Activated CD8-positive, alpha-beta memory T cell treated with anti-CD3 and anti-CD28 coated beads, Interleukin-2, amount 10 ng/mL, durations not matched to agents 7 days and 5 days (primary cell): ENCODE results near the gene NDST1. TPM values are rescaled to one million over a fixed set of nuclear protein-coding genes. Genes with fewer than 3 reads are reported as not detected.
A peak's percentile ranks its signal among the peaks of the same experiment; 100 is the strongest.
"Not testable (repeated sequence)": the region's sequence is repeated elsewhere in the genome, so short reads cannot be mapped to it uniquely, and the experiment has no call there.

Experiments
- ATAC-seq: fragments of 150-1000 bp; cut with Tn5 transposase; one replicate; pipeline ENCODE4 v1.10.0; 2021; ENCODE audit warnings: moderate library complexity
- CTCF ChIA-PET: fragments of 350-600 bp; sonication (Branson Sonifier 250); formaldehyde crosslinking; loops from one replicate; lab custom pipeline; 2021; ENCODE audit warnings: antibody characterized with exemption; lab: Charles Lee
- DNase-seq: peaks from one replicate; pipeline ENCODE4 v3.0.0-alpha.2; 2020
- H3K27ac Mint-ChIP-seq: one replicate; pipeline ENCODE4 v1.8.0; 2021; ENCODE audit warnings: mild to moderate bottlenecking, mixed read lengths
- H3K27me3 Mint-ChIP-seq: one replicate; pipeline ENCODE4 v1.8.0; 2021; ENCODE audit warnings: mixed read lengths
- H3K36me3 Mint-ChIP-seq: one replicate; pipeline ENCODE4 v1.8.0; 2021; ENCODE audit warnings: mild to moderate bottlenecking, mixed read lengths
- H3K4me1 Mint-ChIP-seq: one replicate; pipeline ENCODE4 v1.8.0; 2021; ENCODE audit warnings: mixed read lengths
- H3K4me3 Mint-ChIP-seq: one replicate; pipeline ENCODE4 v1.8.0; 2021; ENCODE audit warnings: mild to moderate bottlenecking, moderate library complexity, mixed read lengths
- H3K9me3 Mint-ChIP-seq: one replicate; pipeline ENCODE4 v1.8.0; 2022; ENCODE audit warnings: low read depth, mixed read lengths
- total RNA-seq, 2 experiments: library from RNA; stranded (reverse); gene quantifications; one replicate each; pipeline ENCODE4 v1.2.3, GENCODE V29; 2021

Gene NDST1
- total RNA-seq: under 1 TPM; 0.58 to 0.68 TPM

- Mint-ChIP-seq H3K9me3 (no peaks in the 10 kb centered on the region), H3K27ac (no peak within 1 kb of the TSS), H3K4me3 (no peak within 1 kb of the TSS), H3K4me1 (no peaks in the 10 kb centered on the region), H3K27me3 (no peaks in the 10 kb centered on the region), H3K36me3 (no peaks in the 10 kb centered on the region)
- CTCF ChIA-PET: interaction anchor here (1.0 kb wide), 1 partner anchor 37 kb away, joined by 3 read pairs; no protein-coding TSS in a partner anchor
- DNase-seq (no peak), ATAC-seq (no peak)
Observed at GRCh38 chr5:150507474-150508276, at the start of gene NDST1. Gene NDST1 (plus strand): TSS chr5:150508131. CDS start chr5:150521255, 13,124 bp downstream.

GRCh38 chr5:150458802-150459557, 49.0 kb upstream of the NDST1 start:
- Mint-ChIP-seq H3K27ac (peak overlapping the region; percentile 18), H3K9me3 (no peaks in the 10 kb centered on the region)

GRCh38 chr5:150460781-150461180, 47.1 kb upstream of the NDST1 start:
- Mint-ChIP-seq H3K36me3 (no peaks in the 10 kb centered on the region), H3K27ac (no peak overlapping the region), H3K4me1 (peaks cover 23% of the 10 kb centered on the region), H3K9me3 (no peaks in the 10 kb centered on the region), H3K27me3 (no peaks in the 10 kb centered on the region), H3K4me3 (no peak overlapping the region)
- CTCF ChIA-PET: interaction anchor here (0.8 to 5.0 kb wide), 3 partner anchors 9 to 85 kb away, joined by 3 to 30 read pairs (median 4); no protein-coding TSS in a partner anchor
- DNase-seq: no peak
- no peak for ATAC-seq

More at GRCh38 chr5:150458802-150459557, 49.0 kb upstream of the NDST1 start:
- Mint-ChIP-seq H3K27me3 (no peaks in the 10 kb centered on the region), H3K4me3 (no peak overlapping the region), H3K36me3 (no peaks in the 10 kb centered on the region), H3K4me1 (peaks cover 23% of the 10 kb centered on the region)
- ATAC-seq (peak; percentile 99), DNase-seq (peak; percentile 87)
- CTCF ChIA-PET: interaction anchor here (0.5 to 5.0 kb wide), 21 partner anchors 8 to 656 kb away, joined by 3 to 30 read pairs (median 4); partner anchors contain the start of genes IRGM and RBM22

GRCh38 chr5:150461231-150461630, 46.7 kb upstream of the NDST1 start:
- no peak for ATAC-seq
- no peaks in the 10 kb centered on the region for H3K36me3 Mint-ChIP-seq
- CTCF ChIA-PET: interaction anchor here (5.0 kb wide), 1 partner anchor 84 kb away, joined by 30 read pairs; no protein-coding TSS in a partner anchor

GRCh38 chr5:150464554-150465012, 43.3 kb upstream of the NDST1 start:
- ATAC-seq: no peak
- H3K4me3 Mint-ChIP-seq: no peak overlapping the region
- CTCF ChIA-PET: no interaction called here
- no peaks in the 10 kb centered on the region for H3K4me1 Mint-ChIP-seq
- no peak for DNase-seq
- no peaks in the 10 kb centered on the region for H3K9me3 Mint-ChIP-seq
- peaks cover 3% of the 10 kb centered on the region for H3K27me3 Mint-ChIP-seq
- no peaks in the 10 kb centered on the region for H3K36me3 Mint-ChIP-seq
- H3K27ac Mint-ChIP-seq: no peak overlapping the region

More at GRCh38 chr5:150461231-150461630, 46.7 kb upstream of the NDST1 start:
- Mint-ChIP-seq H3K9me3 (no peaks in the 10 kb centered on the region), H3K27ac (no peak overlapping the region), H3K27me3 (no peaks in the 10 kb centered on the region), H3K4me1 (peaks cover 23% of the 10 kb centered on the region), H3K4me3 (no peak overlapping the region)
- DNase-seq: no peak

- H3K4me1 Mint-ChIP-seq: no peaks in the 10 kb centered on the region
- H3K36me3 Mint-ChIP-seq: no peaks in the 10 kb centered on the region
- DNase-seq: no peak
- H3K27ac Mint-ChIP-seq: no peak overlapping the region
- H3K9me3 Mint-ChIP-seq: no peaks in the 10 kb centered on the region
- CTCF ChIA-PET: no interaction called here
- no peak for ATAC-seq
- no peak overlapping the region for H3K4me3 Mint-ChIP-seq
- peaks cover 3% of the 10 kb centered on the region for H3K27me3 Mint-ChIP-seq
Observed at GRCh38 chr5:150465927-150466326, 42.0 kb upstream of the NDST1 start.

- peaks cover 3% of the 10 kb centered on the region for H3K27me3 Mint-ChIP-seq
- DNase-seq: no peak
- H3K36me3 Mint-ChIP-seq: no peaks in the 10 kb centered on the region
- H3K4me1 Mint-ChIP-seq: no peaks in the 10 kb centered on the region
- CTCF ChIA-PET: no interaction called here
- ATAC-seq: no peak
- H3K9me3 Mint-ChIP-seq: no peaks in the 10 kb centered on the region
- H3K4me3 Mint-ChIP-seq: no peak overlapping the region
- H3K27ac Mint-ChIP-seq: no peak overlapping the region
Observed at GRCh38 chr5:150468206-150468605, 39.7 kb upstream of the NDST1 start.

GRCh38 chr5:150469718-150470469, 38.0 kb upstream of the NDST1 start:
- CTCF ChIA-PET: no interaction called here

GRCh38 chr5:150473673-150474358, 34.1 kb upstream of the NDST1 start:
- no peaks in the 10 kb centered on the region for H3K36me3 Mint-ChIP-seq
- DNase-seq: no peak
- ATAC-seq: no peak
- H3K9me3 Mint-ChIP-seq: no peaks in the 10 kb centered on the region
- no peak overlapping the region for H3K4me3 Mint-ChIP-seq
- CTCF ChIA-PET: no interaction called here
- H3K27ac Mint-ChIP-seq: no peak overlapping the region
- H3K4me1 Mint-ChIP-seq: peaks cover 4% of the 10 kb centered on the region
- peaks cover 3% of the 10 kb centered on the region for H3K27me3 Mint-ChIP-seq

More at GRCh38 chr5:150469718-150470469, 38.0 kb upstream of the NDST1 start:
- Mint-ChIP-seq H3K9me3 (no peaks in the 10 kb centered on the region), H3K27ac (no peak overlapping the region), H3K4me3 (no peak overlapping the region), H3K4me1 (no peaks in the 10 kb centered on the region), H3K27me3 (peaks cover 3% of the 10 kb centered on the region), H3K36me3 (no peaks in the 10 kb centered on the region)
- no peak for ATAC-seq
- DNase-seq: no peak

- H3K4me1 Mint-ChIP-seq, H3K9me3 Mint-ChIP-seq, H3K27ac Mint-ChIP-seq, ATAC-seq, CTCF ChIA-PET, H3K36me3 Mint-ChIP-seq, H3K27me3 Mint-ChIP-seq, H3K4me3 Mint-ChIP-seq, DNase-seq: not testable (repeated sequence)
Observed at GRCh38 chr5:150476568-150476967, 31.4 kb upstream of the NDST1 start.

- peaks cover 15% of the 10 kb centered on the region for H3K27me3 Mint-ChIP-seq
- H3K4me3 Mint-ChIP-seq: no peak overlapping the region
- peak overlapping the region; percentile 16 for H3K27ac Mint-ChIP-seq
- ATAC-seq: no peak
- no peaks in the 10 kb centered on the region for H3K9me3 Mint-ChIP-seq
- peaks cover 4% of the 10 kb centered on the region for H3K4me1 Mint-ChIP-seq
- DNase-seq: no peak
- CTCF ChIA-PET: no interaction called here
- no peaks in the 10 kb centered on the region for H3K36me3 Mint-ChIP-seq
Observed at GRCh38 chr5:150479416-150479815, 28.5 kb upstream of the NDST1 start.

GRCh38 chr5:150481708-150481965, 26.3 kb upstream of the NDST1 start:
- DNase-seq (no peak), ATAC-seq (no peak)
- peaks cover 21% of the 10 kb centered on the region for H3K27me3 Mint-ChIP-seq
- H3K36me3 Mint-ChIP-seq: no peaks in the 10 kb centered on the region
- H3K27ac Mint-ChIP-seq: no peak overlapping the region
- no peaks in the 10 kb centered on the region for H3K9me3 Mint-ChIP-seq
- no peak overlapping the region for H3K4me3 Mint-ChIP-seq
- CTCF ChIA-PET: interaction anchor here (0.9 kb wide), 1 partner anchor 16 kb away, joined by 3 read pairs; no protein-coding TSS in a partner anchor
- peaks cover 5% of the 10 kb centered on the region for H3K4me1 Mint-ChIP-seq
